Right lobe of liver (tissue), 6 donors: ENCODE data around the gene PRPF38B. TPM values are rescaled to one million over a fixed set of nuclear protein-coding genes. Genes with fewer than 3 reads are reported as not detected.

Experiments used
- ATAC-seq, 4 donors: fragments of 200-7000 bp; cut with Tn5 transposase; one replicate each; pipeline ENCODE4 v1.9.1; 2020; ENCODE audit warnings: mild to moderate bottlenecking in 4 of 4, moderate library complexity in 4 of 4
- DNase-seq, 3 donors: peaks; one replicate each; pipeline ENCODE4 v3.0.0-alpha.2; 2020
- H3K27ac ChIP-seq, 3 donors: fragments of 200-600 bp; one replicate each; pipeline ENCODE4 v1.8.0; 2022
- H3K27me3 ChIP-seq, 2 donors: fragments of 200-600 bp; one replicate each; pipeline ENCODE4 v1.8.0; 2022
- H3K36me3 ChIP-seq, 4 donors: fragments of 200-600 bp; sonication (generic) in 1 of 4; one replicate each; pipeline versions ENCODE4 v1.5.1 to v1.8.0; 2017 to 2022; ENCODE audit warnings: control low read depth in 1 of 4
- H3K4me1 ChIP-seq, 4 donors: fragments of 200-600 bp; sonication (generic) in 1 of 4; one replicate each; pipeline versions ENCODE4 v1.5.1 to v1.8.0; 2017 to 2022; ENCODE audit warnings: control low read depth in 1 of 4
- H3K4me3 ChIP-seq, 3 donors: fragments of 200-600 bp; one replicate each; pipeline ENCODE4 v1.8.0; 2022
- H3K9me3 ChIP-seq, 4 donors: fragments of 200-600 bp; sonication (generic) in 1 of 4; one replicate each; pipeline versions ENCODE4 v1.5.1 to v1.8.0; 2017 to 2022; ENCODE audit warnings: control low read depth in 1 of 4
- POLR2A ChIP-seq: fragments of 450-650 bp; IDR thresholded peaks from one replicate; pipeline ENCODE4 v1.6.1; 2017; ENCODE audit warnings: antibody characterized with exemption, mild to moderate bottlenecking
- WGBS: methylation state at CpG from one replicate; pipeline ENCODE4 v1.1.6; 2018; ENCODE audit warnings: low coverage, low lambda C conversion rate; ENCODE audit not compliant: insufficient coverage; ENCODE audit errors: missing lambda C conversion rate; 5-methylcytosine and 5-hydroxymethylcytosine counted together
- intact Hi-C, 2 donors: fragments of 100-400 bp; cut with DNase I; formaldehyde crosslinking; loops; one replicate each; pipeline versions ENCODE4 v1.11.2 to v1.14.1; 2022
- total RNA-seq, 6 experiments: library from RNA; depleted of rRNA in 2 of 6; stranded (reverse); fragments of >200 nt in 2 of 6; fragmentation: NEBNext Ultra II Directional in 3 of 6; extraction: Animal tissue kit (Norgen Biotek cat#: 25700) in 3 of 6; gene quantifications; one replicate each; pipeline versions ENCODE4 v1.1.0 to v1.2.4, GENCODE V29; 2016 to 2023
- TF ChIP-seq, protein P1 (sequence below), 4 donors: fragments of 200-600 bp in 3 of 4; fragments of 450-650 bp in 1 of 4; IDR thresholded peaks; one replicate each; pipeline versions ENCODE4 v1.5.1 to v1.8.0; 2016 to 2022; ENCODE audit warnings: antibody characterized with exemption in 4 of 4, mild to moderate bottlenecking in 2 of 4
- donor health status: DM: no; HTN: yes; CAD: no.
- donor health status: DM: no; HTN: no; CAD: no.
- donor health status: DM: no; HTN: no; CAD: no.
- donor health status: DM: no; HTN: yes; CAD: no.
- donor health status: DM: no; HTN: yes; CAD: no.

Gene PRPF38B
- total RNA-seq, 6 experiments from 2014 or later: 8.6 to 20.3 (median 12.6) TPM

DNA sequence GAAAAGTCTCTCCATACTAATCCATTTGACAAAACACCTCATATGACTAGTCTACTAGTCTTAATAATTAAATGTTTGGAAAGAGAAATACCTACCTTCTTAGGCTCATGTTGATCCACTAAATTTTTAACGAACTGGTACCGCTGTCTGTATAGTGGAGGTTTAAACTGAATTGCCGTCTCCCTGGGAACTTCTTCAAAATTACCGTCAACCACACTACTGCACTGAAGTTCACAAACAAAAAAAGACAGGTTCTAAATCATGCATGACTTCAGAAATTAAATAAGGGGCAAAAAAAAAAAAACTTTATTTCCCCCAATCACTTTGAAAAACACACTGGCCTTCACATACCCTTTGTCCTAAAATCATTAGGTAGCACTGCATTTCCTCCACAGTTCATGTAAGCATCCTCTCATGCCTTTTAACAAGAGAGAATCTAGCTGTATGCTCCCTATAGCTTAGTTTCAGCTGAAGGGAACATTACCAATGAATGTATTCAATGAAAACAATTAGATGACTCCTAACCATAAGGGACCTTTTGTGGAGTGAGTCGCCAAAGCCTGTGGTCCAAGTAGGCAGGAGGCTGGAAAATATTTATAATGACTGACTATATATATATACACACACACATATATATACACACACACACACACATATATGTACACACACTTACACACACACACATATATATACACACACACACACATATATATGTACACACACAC is 34.6 kb upstream of the PRPF38B start:
- Histone ChIP-seq H3K4me1 (no peaks in the 10 kb centered on the region), H3K4me3 (no peak overlapping the region), H3K27me3 (no peaks in the 10 kb centered on the region), H3K9me3 (no peaks in the 10 kb centered on the region), H3K36me3 (no peaks in the 10 kb centered on the region), H3K27ac (no peak overlapping the region)
- DNase-seq: no peak
- intact Hi-C loops: no loop called here
- no peak for ATAC-seq
- no peak for TF ChIP-seq POLR2A
- TF ChIP-seq, protein P1, sequence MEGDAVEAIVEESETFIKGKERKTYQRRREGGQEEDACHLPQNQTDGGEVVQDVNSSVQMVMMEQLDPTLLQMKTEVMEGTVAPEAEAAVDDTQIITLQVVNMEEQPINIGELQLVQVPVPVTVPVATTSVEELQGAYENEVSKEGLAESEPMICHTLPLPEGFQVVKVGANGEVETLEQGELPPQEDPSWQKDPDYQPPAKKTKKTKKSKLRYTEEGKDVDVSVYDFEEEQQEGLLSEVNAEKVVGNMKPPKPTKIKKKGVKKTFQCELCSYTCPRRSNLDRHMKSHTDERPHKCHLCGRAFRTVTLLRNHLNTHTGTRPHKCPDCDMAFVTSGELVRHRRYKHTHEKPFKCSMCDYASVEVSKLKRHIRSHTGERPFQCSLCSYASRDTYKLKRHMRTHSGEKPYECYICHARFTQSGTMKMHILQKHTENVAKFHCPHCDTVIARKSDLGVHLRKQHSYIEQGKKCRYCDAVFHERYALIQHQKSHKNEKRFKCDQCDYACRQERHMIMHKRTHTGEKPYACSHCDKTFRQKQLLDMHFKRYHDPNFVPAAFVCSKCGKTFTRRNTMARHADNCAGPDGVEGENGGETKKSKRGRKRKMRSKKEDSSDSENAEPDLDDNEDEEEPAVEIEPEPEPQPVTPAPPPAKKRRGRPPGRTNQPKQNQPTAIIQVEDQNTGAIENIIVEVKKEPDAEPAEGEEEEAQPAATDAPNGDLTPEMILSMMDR (IDR thresholded peaks at IDR 0.05): no peak
- 67% methylated on average over 5 of the region's 5 CpGs for WGBS

DNA sequence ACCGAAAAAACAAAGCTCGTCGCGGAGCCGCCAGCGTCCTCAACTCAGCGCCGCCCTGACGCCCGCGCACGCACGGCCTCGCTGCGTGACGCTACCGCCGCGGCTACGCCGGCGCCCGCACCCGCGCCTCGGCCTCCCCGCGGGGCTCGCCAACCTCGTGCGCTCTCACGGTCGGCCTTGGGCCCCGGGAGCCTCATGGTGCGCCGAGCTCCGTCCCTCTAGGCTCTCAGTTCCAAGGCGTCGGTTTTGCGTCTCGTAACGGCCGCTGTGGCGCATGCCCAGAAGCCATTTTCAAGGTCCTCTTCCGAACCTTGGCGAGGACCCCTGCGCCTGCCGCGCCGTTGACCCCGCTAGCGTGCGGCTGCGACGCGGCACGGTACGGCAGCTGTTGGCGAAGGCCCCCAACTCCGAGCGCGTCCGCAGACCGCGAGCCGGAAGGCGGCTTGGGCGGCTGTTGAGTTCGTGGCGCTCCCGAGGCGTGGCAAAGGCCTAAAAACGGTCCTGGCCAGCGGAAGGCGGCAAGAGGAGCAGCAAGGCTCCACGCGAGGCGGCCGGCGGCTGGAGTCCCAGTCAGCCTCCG is 31.0 kb upstream of the PRPF38B start, which contains the start of gene HENMT1:
HENMT1 (minus strand) TSS at position 64 of the 580 bp plus-strand sequence. CDS start 1,209 bp downstream, outside the sequence.
- peak; percentile 25 for TF ChIP-seq POLR2A
- TF ChIP-seq, protein P1 (IDR thresholded peaks at IDR 0.05): no peak
- H3K36me3 ChIP-seq: no peaks in the 10 kb centered on the region

DNA sequence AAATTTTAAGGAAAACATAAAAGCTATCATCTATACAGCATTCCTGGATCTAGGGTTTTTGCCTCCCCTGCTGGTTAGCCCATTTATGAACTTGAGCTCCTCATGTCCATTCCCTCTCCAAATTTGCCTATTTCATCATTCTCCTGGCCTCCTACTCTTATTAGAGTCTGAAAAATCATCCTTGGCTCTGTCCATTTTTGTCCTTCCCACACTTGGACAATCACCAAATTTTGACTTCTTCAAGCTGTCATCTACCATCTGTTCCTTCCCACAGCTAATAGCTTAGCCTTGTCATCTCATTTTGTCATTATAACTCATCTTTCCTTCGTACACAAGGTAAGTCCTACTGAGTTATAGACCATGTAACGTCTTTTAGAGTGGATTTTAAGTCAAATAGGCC is 29.0 kb upstream of the PRPF38B start:
- H3K27me3 ChIP-seq: no peaks in the 10 kb centered on the region
- intact Hi-C loops: no loop called here
- WGBS: 83% methylated on average over 2 of the region's 2 CpGs
- TF ChIP-seq, protein P1 (IDR thresholded peaks at IDR 0.05): no peak
- TF ChIP-seq POLR2A: no peak
- H3K36me3 ChIP-seq: no peaks in the 10 kb centered on the region
- H3K4me1 ChIP-seq: no peaks in the 10 kb centered on the region
- no peak overlapping the region for H3K4me3 ChIP-seq
- H3K27ac ChIP-seq: no peak overlapping the region
- ATAC-seq (no peak), DNase-seq (no peak)
- no peaks in the 10 kb centered on the region for H3K9me3 ChIP-seq

More for the DNA sequence above, 31.0 kb upstream of the PRPF38B start, which contains the start of gene HENMT1:
- ATAC-seq (peak; percentile 80 to 87 (median 82)), DNase-seq (peak; percentile 53 to 73 (median 58))
- Histone ChIP-seq H3K9me3 (no peaks in the 10 kb centered on the region), H3K27ac (peak within 1 kb of the TSS; percentile 78 to 93 (median 92)), H3K4me3 (peak within 1 kb of the TSS; percentile 41 to 62 (median 45)), H3K27me3 (no peaks in the 10 kb centered on the region), H3K4me1 (no peaks in the 10 kb centered on the region)
- intact Hi-C loops: no loop called here
- WGBS: 3% methylated on average over 30 of the region's 81 CpGs

DNA sequence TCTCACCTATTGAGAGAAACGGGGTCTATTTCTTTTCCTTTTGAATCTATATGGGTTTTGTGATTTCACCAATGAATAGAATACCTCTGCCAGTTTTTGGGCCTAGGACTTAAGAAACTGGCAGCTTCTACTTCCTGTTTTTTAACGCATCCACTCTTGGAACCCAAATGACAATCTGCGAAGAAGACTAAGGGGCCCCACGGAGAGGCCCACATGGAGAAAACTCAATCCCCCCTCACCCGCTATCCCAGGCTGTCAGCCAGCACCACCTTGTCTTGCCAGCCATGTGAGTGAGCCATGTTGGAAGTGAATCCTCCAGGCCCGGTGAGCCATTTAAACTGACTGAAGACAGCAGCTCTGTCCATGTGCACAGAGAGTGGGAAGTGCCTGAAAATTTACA is 27.6 kb upstream of the PRPF38B start:
- DNase-seq (no peak), ATAC-seq (no peak)
- Histone ChIP-seq H3K27me3 (no peaks in the 10 kb centered on the region), H3K27ac (no peak overlapping the region), H3K36me3 (no peaks in the 10 kb centered on the region), H3K9me3 (no peaks in the 10 kb centered on the region), H3K4me3 (no peak overlapping the region), H3K4me1 (no peaks in the 10 kb centered on the region)
- intact Hi-C loops: no loop called here
- no peak for TF ChIP-seq POLR2A
- TF ChIP-seq, protein P1 (IDR thresholded peaks at IDR 0.05): no peak
- 81% methylated on average over 3 of the region's 6 CpGs for WGBS
